Neural cell (in vitro differentiated cells): ENCODE results near the gene CD164L2.

Experiments
- CTCF ChIP-seq: fragments of 450-650 bp; IDR thresholded peaks from 2 replicates; pipeline ENCODE4 v1.5.1; 2014; ENCODE audit warnings: antibody characterized with exemption, mild to moderate bottlenecking, moderate library complexity; ENCODE audit not compliant: poor library complexity, severe bottlenecking
- EP300 ChIP-seq: fragments of 450-650 bp; conservative IDR thresholded peaks from 2 replicates; pipeline ENCODE4 v1.6.1; 2014; ENCODE audit warnings: antibody characterized with exemption, mild to moderate bottlenecking, moderate library complexity; ENCODE audit not compliant: poor library complexity, severe bottlenecking
- EZH2 ChIP-seq: fragments of 200-600, 300-800 bp; shearing (Covaris generic), sonication (generic); IDR thresholded peaks from 2 replicates; pipeline ENCODE4 v1.6.1; 2014; ENCODE audit warnings: antibody characterized with exemption, low read length, borderline replicate concordance, mild to moderate bottlenecking; ENCODE audit not compliant: insufficient read depth, poor library complexity, severe bottlenecking
- POLR2AphosphoS5 ChIP-seq: IDR thresholded peaks from 2 replicates; pipeline ENCODE4 v1.6.1; 2012
- RAD21 ChIP-seq: fragments of 450-650 bp; conservative IDR thresholded peaks from 2 replicates; pipeline ENCODE4 v1.6.1; 2014; ENCODE audit warnings: antibody characterized with exemption, mild to moderate bottlenecking, moderate library complexity
- REST ChIP-seq: IDR thresholded peaks from 2 replicates; pipeline ENCODE4 v1.6.1; 2012; ENCODE audit warnings: borderline replicate concordance
- SMC3 ChIP-seq: fragments of 450-650 bp; conservative IDR thresholded peaks from 2 replicates; pipeline ENCODE4 v1.6.1; 2014; ENCODE audit warnings: antibody characterized with exemption, mild to moderate bottlenecking, moderate library complexity; ENCODE audit not compliant: poor library complexity

GRCh38 chr1:27427329-27427728 is 44.2 kb upstream of the CD164L2 start:
- TF ChIP-seq POLR2AphosphoS5: peak; percentile 39
- TF ChIP-seq REST: no peak
- no peak for TF ChIP-seq EZH2
- no peak for TF ChIP-seq RAD21
- TF ChIP-seq SMC3: no peak
- TF ChIP-seq EP300: peak; percentile 78
- TF ChIP-seq CTCF: no peak
